Right kidney (tissue), 1 donor: ENCODE measurements around the gene NLRP6.
"Not testable (repeated sequence)": the region's sequence is repeated elsewhere in the genome, so short reads cannot be mapped to it uniquely, and the experiment has no call there.

Experiments used
- DNase-seq: peaks from one replicate; pipeline ENCODE4 v3.0.0-alpha.2; 2016

NLRP6 gene

GRCh38 chr11:256952-257737 is 21.1 kb upstream of the NLRP6 start:
- DNase-seq: no peak

GRCh38 chr11:257766-258493 is 20.3 kb upstream of the NLRP6 start:
- DNase-seq: no peak

GRCh38 chr11:259413-259812 is 18.8 kb upstream of the NLRP6 start:
- no peak for DNase-seq

- DNase-seq: no peak
These were observed 16.6 kb upstream of the NLRP6 start for GRCh38 chr11:261624-262023.

GRCh38 chr11:266676-267439 is 11.3 kb upstream of the NLRP6 start:
- no peak for DNase-seq

- DNase-seq: no peak
These were observed 10.7 kb upstream of the NLRP6 start for GRCh38 chr11:267491-267994.

- not testable (repeated sequence) for DNase-seq
These were observed 9.5 kb upstream of the NLRP6 start for GRCh38 chr11:268716-269145.

GRCh38 chr11:269146-269890 is 8.9 kb upstream of the NLRP6 start:
- no peak for DNase-seq

GRCh38 chr11:270451-271318 is 7.5 kb upstream of the NLRP6 start:
- DNase-seq: no peak

GRCh38 chr11:271319-271715 is 6.9 kb upstream of the NLRP6 start:
- no peak for DNase-seq

GRCh38 chr11:272195-272930 is 5.8 kb upstream of the NLRP6 start:
- no peak for DNase-seq

GRCh38 chr11:272931-273198 is 5.3 kb upstream of the NLRP6 start:
- no peak for DNase-seq

GRCh38 chr11:276219-276618 is 2.0 kb upstream of the NLRP6 start:
- no peak for DNase-seq

- peak; percentile 47 for DNase-seq
These were observed 1.1 kb downstream of the NLRP6 start for GRCh38 chr11:279040-279965.

- peak; percentile 77 for DNase-seq
These were observed 1.9 kb downstream of the NLRP6 start for GRCh38 chr11:279966-280705.

- DNase-seq: peak; percentile 62
These were observed 2.7 kb downstream of the NLRP6 start for GRCh38 chr11:280706-281485.

- no peak for DNase-seq
These were observed 3.4 kb downstream of the NLRP6 start for GRCh38 chr11:281486-282161.
